GM19463 (cell line): ENCODE data around the gene PCBD2.
"Not testable (repeated sequence)": the region's sequence is repeated elsewhere in the genome, so short reads cannot be mapped to it uniquely, and the experiment has no call there.

Source experiments
- ATAC-seq: cut with Tn5 transposase; IDR thresholded peaks from one replicate; pipeline ENCODE4 v1.9.1; 2021; ENCODE audit warnings: mild to moderate bottlenecking, moderate library complexity; ENCODE audit not compliant: unreplicated experiment

The PCBD2 gene

DNA sequence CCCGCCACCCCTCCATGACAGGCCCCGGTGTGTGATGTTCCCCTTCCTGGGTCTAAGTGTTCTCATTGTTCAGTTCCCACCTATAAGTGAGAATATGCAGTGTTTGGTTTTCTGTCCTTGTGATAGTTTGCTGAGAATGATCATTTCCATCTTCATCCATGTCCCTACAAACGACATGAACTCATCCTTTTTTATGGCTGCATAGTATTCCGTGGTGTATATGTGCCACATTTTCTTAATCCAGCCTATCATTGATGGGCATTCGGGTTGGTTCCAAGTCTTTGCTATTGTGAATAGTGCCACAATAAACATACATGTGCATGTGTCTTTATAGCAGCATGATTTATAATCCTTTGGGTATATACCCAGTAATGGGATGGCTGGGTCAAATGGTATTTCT is 93.1 kb downstream of the PCBD2 start:
- not testable (repeated sequence) for ATAC-seq

DNA sequence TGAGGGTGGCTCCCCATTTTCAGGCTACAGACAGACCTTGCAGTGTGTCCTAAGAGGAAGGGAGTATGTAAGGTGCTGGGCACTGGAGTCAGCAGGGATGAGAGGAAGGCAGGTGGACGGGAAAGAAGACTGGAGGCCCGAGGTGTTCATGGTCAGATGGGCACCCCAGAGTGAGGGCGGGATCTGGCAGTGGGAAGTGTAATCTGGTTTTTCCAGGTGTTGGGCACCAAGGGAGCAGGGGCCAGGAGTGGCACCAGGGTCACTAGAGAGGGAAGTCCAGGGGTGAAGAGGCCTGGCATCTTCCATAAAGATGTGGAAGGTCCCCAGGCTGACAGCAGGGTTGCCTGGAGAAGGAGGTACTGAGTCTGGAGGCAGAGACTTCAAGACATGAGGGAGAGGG is 99.4 kb downstream of the PCBD2 start:
- no peak for ATAC-seq

DNA sequence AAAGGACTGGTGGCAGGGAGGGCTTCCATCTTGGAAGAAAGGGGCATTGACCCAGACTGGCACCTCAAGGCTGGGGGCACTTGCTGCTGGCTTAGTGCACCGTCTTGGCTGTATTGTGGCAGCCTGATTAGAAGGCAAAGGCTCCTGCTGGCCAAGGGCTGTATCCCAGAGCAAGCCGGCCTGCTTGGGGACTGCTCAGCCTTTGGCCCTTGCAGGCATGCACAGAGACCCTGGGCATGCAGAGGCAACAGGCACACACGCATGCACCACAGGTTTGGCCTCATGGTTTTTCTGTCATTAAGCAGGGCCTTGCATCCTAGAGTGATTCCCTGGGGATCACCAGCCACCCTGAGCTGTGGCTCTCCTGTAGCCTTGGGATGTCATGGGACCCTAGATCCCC is 100.1 kb downstream of the PCBD2 start:
- no peak for ATAC-seq

DNA sequence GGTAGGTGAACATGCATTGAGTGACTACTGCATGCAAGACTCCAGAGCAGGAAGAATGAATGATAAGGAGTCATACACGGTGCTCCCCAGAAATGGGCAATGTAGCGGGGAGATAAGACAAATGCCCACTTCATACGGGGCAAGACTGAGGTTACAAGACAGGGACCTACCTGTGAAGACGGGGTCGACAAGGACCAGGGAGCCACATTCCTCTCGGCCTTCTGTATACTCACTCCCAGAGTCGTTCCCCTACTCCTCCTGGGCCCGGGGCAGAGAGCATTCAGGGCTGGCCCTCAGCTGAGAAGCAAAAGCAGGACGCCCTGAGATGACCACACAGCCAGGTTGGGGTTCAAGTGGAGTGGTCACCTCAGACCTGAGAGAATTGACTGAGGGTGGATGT is 102.4 kb downstream of the PCBD2 start:
- no peak for ATAC-seq

DNA sequence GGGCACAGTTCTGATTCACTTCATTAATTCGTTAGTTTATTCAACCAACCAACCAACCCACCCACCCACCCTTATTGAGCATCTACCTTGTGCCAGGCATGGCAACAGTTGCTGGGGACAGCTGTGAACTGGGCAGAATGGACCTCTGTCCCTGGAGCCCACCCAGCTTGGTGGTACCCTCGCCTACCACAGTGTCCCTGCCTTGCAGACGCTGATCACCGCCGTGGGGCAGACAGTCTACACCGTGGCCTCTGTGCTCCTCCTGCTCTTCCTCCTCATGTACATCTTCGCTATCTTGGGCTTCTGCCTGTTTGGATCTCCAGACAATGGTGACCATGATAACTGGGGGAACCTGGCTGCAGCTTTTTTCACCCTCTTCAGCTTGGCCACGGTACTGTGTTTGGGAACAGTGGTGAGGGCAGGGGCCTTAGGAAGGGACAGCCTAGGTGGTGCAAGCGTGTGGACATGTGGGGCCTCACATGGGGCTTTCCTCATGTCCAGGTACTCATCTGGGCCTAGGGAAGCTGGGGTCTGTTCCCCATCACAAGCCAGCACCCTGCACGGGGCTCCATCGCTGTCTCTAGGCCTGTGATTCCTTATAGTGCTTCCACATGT is 102.9 kb downstream of the PCBD2 start:
- ATAC-seq, result no peak

DNA sequence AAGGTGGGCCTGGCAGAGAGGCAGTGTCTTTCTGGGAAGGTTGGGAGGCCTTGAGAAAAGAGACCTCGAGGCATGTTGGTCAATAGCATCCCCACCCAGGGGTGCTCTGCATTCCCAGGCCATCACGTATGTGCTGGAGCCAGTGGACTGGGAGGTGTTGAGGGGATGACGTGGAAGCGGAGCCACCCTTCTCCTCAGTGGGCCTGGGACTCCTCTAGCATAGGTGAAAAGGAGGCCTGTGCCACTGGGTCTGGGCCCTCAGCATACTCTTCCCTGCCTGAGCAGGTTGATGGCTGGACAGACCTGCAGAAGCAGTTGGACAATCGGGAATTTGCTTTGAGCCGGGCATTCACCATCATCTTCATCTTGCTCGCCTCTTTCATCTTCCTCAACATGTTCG is 103.6 kb downstream of the PCBD2 start:
- no peak for ATAC-seq

DNA sequence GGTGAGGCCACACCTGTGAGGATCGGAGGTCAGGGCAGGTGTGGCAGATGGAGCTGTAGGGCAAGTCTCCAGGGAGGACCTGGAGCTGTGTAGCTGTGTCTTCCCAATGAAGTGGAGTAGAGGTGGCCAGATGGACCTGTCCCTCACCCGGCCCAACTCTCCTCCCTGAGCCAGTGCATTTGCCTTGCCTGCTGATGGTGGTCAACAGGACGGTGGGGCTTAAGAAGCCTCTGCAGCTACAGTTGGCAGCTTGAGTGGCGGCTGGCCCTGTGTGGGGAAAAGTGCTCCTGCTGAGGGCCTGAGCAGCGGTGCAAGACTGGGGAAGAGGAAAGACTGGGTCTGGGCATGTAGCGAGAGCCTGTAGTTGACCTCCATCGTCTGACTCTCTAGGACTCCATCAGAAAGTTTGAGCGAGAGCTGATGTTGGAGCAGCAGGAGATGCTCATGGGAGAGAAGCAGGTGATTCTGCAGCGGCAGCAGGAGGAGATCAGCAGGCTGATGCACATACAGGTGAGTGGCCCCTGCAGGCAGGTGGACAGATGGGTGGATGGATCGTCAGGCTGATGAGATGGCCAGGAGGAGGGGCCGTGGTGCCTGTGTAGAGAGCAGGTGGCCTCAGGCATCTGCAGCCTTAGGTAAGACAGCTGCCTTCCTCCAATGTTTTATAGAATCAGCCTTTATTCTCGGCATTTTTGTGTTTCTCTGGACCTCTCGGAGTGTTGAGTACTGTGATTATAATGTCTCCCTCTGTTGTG is 104.2 kb downstream of the PCBD2 start:
- no peak for ATAC-seq

DNA sequence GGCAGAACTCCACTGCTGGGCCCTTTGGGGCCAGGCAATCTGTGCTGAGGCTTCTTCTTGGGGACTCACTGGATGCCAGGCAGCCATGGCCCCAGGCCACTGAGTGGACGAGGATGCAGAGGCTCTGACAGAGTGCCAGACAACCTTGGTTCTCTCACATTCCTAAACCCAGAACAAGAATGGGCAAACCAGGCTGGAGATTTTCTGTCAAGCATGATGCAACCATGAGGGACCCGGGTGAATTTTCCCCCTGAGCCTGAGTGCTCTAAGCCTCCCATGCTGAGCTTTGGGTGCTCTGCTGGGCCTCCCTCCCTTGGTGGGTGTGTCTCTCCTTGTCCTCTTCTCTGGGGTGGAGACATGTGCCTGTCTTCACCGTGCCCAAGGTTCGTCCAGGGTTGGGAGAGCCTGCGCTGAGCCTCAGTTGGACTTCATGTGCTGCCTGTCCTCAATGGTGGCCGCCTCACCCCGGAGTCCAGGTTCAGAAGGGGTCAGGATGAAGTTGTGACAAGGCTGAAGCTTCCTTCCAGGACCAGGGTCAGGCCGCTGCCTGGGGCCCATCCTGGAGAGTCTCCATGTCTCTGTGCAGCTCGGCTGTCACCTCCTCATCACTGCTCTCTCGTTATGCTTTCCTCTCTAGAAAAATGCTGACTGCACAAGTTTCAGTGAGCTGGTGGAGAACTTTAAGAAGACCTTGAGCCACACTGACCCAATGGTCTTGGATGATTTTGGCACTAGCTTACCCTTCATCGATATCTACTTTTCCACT is 105.0 kb downstream of the PCBD2 start:
- no peak for ATAC-seq

DNA sequence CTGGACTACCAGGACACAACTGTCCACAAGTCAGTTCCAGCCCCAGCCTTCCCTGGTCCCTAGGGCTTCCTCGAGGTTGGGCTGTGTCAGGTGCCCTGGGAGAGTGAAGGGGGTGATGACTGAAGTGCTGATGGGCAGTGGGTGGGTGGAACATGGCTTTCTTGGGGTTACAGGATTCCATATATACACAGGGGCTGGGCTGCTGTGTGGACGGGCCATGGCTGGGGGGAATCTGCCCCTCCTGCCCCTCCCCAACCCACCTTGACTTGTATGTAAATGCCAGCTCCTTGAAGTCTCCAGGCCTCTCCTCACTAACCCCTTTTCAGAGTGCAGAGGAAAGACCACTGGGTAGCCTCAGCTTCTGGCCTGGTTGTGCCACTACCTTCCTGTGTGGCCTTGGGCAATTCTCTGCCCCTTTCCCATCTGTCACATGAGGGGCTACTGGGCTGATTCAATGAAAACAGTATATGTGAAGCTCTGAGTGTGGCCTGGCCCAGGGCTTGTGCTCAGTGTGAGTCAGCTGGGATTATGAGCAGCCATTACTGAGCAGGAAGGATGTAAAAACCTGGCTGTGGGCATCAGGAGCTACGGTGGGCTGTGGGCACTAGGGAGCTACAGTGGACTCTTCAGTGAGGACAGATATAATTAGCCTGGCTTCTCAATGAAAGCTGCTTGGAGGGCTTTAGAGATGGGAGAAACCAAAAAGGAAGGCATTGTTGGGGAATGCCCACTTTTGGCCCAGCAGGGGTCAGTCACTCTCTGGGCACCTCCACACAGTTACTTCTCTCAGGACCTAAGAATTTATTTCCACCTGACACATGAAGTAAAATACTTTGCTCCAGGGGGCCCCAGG is 105.8 kb downstream of the PCBD2 start:
- no peak for ATAC-seq

DNA sequence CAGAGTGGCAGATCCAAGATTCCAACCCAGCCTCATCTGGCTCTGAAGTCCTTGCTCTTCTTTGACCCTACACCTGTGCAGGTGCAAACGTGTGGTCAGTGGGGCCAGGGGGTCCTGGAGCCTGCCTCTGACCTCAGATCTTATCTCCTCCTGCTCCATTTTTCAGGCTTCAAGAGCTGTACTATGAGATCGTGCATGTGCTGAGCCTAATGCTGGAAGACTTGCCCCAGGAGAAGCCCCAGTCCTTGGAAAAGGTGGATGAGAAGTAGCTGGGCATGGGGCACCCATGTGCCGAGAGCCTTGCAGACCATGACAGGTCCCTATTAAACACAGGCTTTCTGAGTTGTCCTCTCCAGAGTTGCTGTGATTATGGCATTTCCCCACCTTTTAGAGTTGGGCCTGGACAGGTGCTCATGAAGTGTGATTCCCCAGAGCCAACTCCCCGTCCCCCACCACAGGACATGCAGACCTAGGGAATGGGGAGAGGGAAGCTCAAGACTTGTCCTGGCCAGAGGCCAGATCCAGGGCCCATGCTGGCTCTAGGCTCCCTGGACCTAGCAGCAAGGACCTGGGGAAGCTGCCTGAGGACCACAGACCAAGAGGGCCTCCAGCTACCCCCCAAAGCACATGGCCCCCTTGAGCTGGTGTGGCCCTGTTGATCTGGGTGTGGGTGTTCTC is 106.6 kb downstream of the PCBD2 start:
- ATAC-seq, result no peak

DNA sequence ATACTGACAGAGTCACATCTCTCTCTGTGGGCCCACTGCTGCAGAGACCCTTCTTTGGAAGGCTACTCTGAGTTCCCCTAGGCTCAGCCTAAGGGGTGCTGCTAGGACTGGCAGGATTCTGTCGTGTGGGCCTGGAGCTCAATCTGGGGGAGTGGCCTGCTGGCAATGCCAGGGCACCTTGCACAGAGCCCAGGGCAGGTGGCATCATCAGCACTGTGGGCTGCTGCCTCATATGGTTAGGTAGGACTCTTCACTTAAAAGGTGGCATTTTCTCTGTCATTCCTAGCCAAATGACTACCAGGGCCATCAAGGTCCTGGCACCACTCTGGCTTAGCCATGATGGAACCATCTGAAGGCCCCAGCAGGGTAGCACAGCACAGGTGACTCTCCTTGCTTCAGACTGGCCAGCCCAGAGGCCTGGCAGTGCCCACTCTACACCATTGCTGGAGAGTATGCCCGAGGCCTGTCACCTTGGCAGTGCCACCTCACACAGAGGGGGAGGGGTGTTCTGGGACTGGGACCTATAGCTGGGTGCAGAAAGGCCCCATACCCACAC is 107.2 kb downstream of the PCBD2 start:
- no peak for ATAC-seq
